Esophagus squamous epithelium (tissue), 5 donors: ENCODE data around the gene NEMP2. TPM values are rescaled to one million over a fixed set of nuclear protein-coding genes. Genes with fewer than 3 reads are reported as not detected.
A peak's percentile ranks its signal among the peaks of the same experiment; 100 is the strongest.
"Not testable (repeated sequence)": the region's sequence is repeated elsewhere in the genome, so short reads cannot be mapped to it uniquely, and the experiment has no call there.

Source experiments
- DNase-seq: peaks from one replicate; lab custom pipeline; 2025; lab: John Stamatoyannopoulos, UW
- H3K27ac ChIP-seq, 4 donors: fragments of 200-600 bp; sonication (generic); one replicate each; pipeline ENCODE4 v1.5.1; 2016 to 2019; ENCODE audit warnings: mild to moderate bottlenecking in 1 of 4
- H3K27me3 ChIP-seq, 4 donors: fragments of 200-600 bp; sonication (generic); 1 replicate in 3 of 4; 2 replicates in 1 of 4; pipeline versions ENCODE4 v1.5.1 to v1.6.0; 2017 to 2021; ENCODE audit warnings: antibody characterized with exemption in 1 of 4
- H3K36me3 ChIP-seq, 3 donors: fragments of 200-600 bp; sonication (generic); one replicate each; pipeline ENCODE4 v1.5.1; 2016 to 2019
- H3K4me1 ChIP-seq, 3 donors: fragments of 200-600 bp; sonication (generic); one replicate each; pipeline ENCODE4 v1.5.1; 2017 to 2019
- H3K4me3 ChIP-seq, 4 donors: fragments of 200-600 bp; sonication (generic); 1 replicate in 3 of 4; 2 replicates in 1 of 4; pipeline ENCODE4 v1.5.1; 2016 to 2019; ENCODE audit warnings: mild to moderate bottlenecking in 2 of 4, moderate library complexity in 1 of 4
- H3K9me3 ChIP-seq, 3 donors: fragments of 200-600 bp; sonication (generic); one replicate each; pipeline ENCODE4 v1.5.1; 2016 to 2019
- CTCF ChIP-seq, 6 experiments: fragments of 450-650 bp in 4 of 6; fragments of 200-600 bp in 2 of 6; sonication (generic) in 2 of 6; IDR thresholded peaks; one replicate each; pipeline ENCODE4 v1.5.1; 2016 to 2019; ENCODE audit warnings: antibody characterized with exemption in 6 of 6, mild to moderate bottlenecking in 4 of 6, moderate library complexity in 4 of 6
- POLR2A ChIP-seq, 4 donors: fragments of 450-650 bp; IDR thresholded peaks; one replicate each; pipeline ENCODE4 v1.6.1; 2017; ENCODE audit warnings: antibody characterized with exemption in 4 of 4, mild to moderate bottlenecking in 4 of 4, moderate library complexity in 3 of 4
- WGBS, 2 donors: methylation state at CpG; one replicate each; pipeline ENCODE4 v1.1.5; 2018; 5-methylcytosine and 5-hydroxymethylcytosine counted together
- intact Hi-C: fragments of 100-400 bp; cut with DNase I; formaldehyde crosslinking; loops from one replicate; pipeline ENCODE4 v1.15.0; 2022
- total RNA-seq, 4 donors: library from RNA; depleted of rRNA; stranded (reverse); fragments of >200 nt; gene quantifications; one replicate each; pipeline ENCODE4 v1.1.0, GENCODE V29; 2016
- donor health status: DM: yes; HTN: yes; CAD: no.

The NEMP2 gene
- total RNA-seq, 4 donors from 2014 or later: 1.0 to 2.7 (median 2.0) TPM

- H3K4me3 ChIP-seq: no peak overlapping the region
- TF ChIP-seq POLR2A (IDR thresholded peaks at IDR 0.05): no peak
- TF ChIP-seq CTCF (IDR thresholded peaks at IDR 0.05): no peak
- 73 to 80% methylated on average over 5 of the region's 5 CpGs for WGBS, 2 donors
- no peak for DNase-seq
- no peaks in the 10 kb centered on the region for H3K27me3 ChIP-seq
- H3K27ac ChIP-seq: no peak overlapping the region
- no peaks in the 10 kb centered on the region for H3K4me1 ChIP-seq
- intact Hi-C loops: no loop called here
- H3K9me3 ChIP-seq: no peaks in the 10 kb centered on the region
- peaks cover 0 to 27% (median 0%) of the 10 kb centered on the region in 3 donors for H3K36me3 ChIP-seq
Observed at GRCh38 chr2:190512539-190513095, 21.9 kb downstream of the NEMP2 start.

- Histone ChIP-seq H3K9me3 (no peaks in the 10 kb centered on the region), H3K4me1 (no peaks in the 10 kb centered on the region), H3K36me3 (peaks cover 0 to 33% (median 0%) of the 10 kb centered on the region in 3 donors), H3K27me3 (no peaks in the 10 kb centered on the region), H3K27ac (no peak overlapping the region), H3K4me3 (no peak overlapping the region)
- WGBS, 2 donors: 63 to 64% methylated on average over 2 of the region's 2 CpGs
- intact Hi-C loops: no loop called here
- TF ChIP-seq POLR2A (IDR thresholded peaks at IDR 0.05) (no peak), CTCF (IDR thresholded peaks at IDR 0.05) (peak in 5 of 6 experiments; percentile 21 to 55 (median 32))
- DNase-seq: no peak
Observed at GRCh38 chr2:190511104-190511503, 23.4 kb downstream of the NEMP2 start.

GRCh38 chr2:190509895-190510294 is 24.6 kb downstream of the NEMP2 start:
- H3K36me3 ChIP-seq: peaks cover 0 to 42% (median 1%) of the 10 kb centered on the region in 3 donors
- DNase-seq, H3K27ac ChIP-seq, H3K27me3 ChIP-seq, intact Hi-C loops, H3K4me3 ChIP-seq, H3K4me1 ChIP-seq, H3K9me3 ChIP-seq: not testable (repeated sequence)
- 91 to 94% methylated on average over 5 of the region's 5 CpGs for WGBS, 2 donors

GRCh38 chr2:190507135-190507534 is 27.4 kb downstream of the NEMP2 start:
- WGBS, 2 donors: 62 to 74% methylated on average over 4 of the region's 4 CpGs
- peaks cover 0 to 70% (median 5%) of the 10 kb centered on the region in 3 donors for H3K36me3 ChIP-seq
- no peaks in the 10 kb centered on the region for H3K9me3 ChIP-seq
- no peak for DNase-seq
- intact Hi-C loops: no loop called here
- H3K27ac ChIP-seq: peak overlapping the region in 2 of 4 donors; percentile 1 to 32
- H3K27me3 ChIP-seq: no peaks in the 10 kb centered on the region
- peaks cover 0 to 6% (median 0%) of the 10 kb centered on the region in 3 donors for H3K4me1 ChIP-seq
- no peak for TF ChIP-seq POLR2A (IDR thresholded peaks at IDR 0.05)
- no peak for TF ChIP-seq CTCF (IDR thresholded peaks at IDR 0.05)
- no peak overlapping the region for H3K4me3 ChIP-seq

- H3K27me3 ChIP-seq: no peaks in the 10 kb centered on the region
- peaks cover 0 to 10% (median 0%) of the 10 kb centered on the region in 3 donors for H3K4me1 ChIP-seq
- 46 to 49% methylated on average over 2 of the region's 2 CpGs for WGBS, 2 donors
- intact Hi-C loops: no loop called here
- H3K4me3 ChIP-seq: no peak overlapping the region
- no peak for TF ChIP-seq CTCF (IDR thresholded peaks at IDR 0.05)
- peak overlapping the region in 2 of 4 donors; percentile 1 to 32 for H3K27ac ChIP-seq
- no peaks in the 10 kb centered on the region for H3K9me3 ChIP-seq
- no peak for DNase-seq
- H3K36me3 ChIP-seq: peaks cover 0 to 71% (median 5%) of the 10 kb centered on the region in 3 donors
Observed at GRCh38 chr2:190506666-190507065, 27.9 kb downstream of the NEMP2 start.
